GM06990 (cell line): ENCODE measurements around the gene DDX54.

ENCODE experiments used
- DNase-seq: peaks from one replicate; pipeline ENCODE4 v3.0.0-alpha.2; 2011; ENCODE audit not compliant: insufficient read length; ENCODE audit errors: extremely low read depth
- H3K27me3 ChIP-seq: replicated peaks from 2 replicates; pipeline ENCODE4 v1.6.0; 2011; ENCODE audit warnings: low read length; ENCODE audit not compliant: control insufficient read depth, insufficient read depth
- H3K36me3 ChIP-seq: 2 replicates; pipeline ENCODE4 v1.5.1; 2011; ENCODE audit warnings: low read length; ENCODE audit not compliant: control insufficient read depth, insufficient read depth
- H3K4me3 ChIP-seq: replicated peaks from 2 replicates; pipeline ENCODE4 v1.5.1; 2011; ENCODE audit warnings: low read depth, mild to moderate bottlenecking, control low read depth, low read length
- CTCF ChIP-seq: IDR thresholded peaks from 2 replicates; pipeline ENCODE4 v1.5.1; 2011; ENCODE audit warnings: low read length, control low read depth, mild to moderate bottlenecking, inconsistent platforms; ENCODE audit not compliant: insufficient read depth, poor library complexity, severe bottlenecking

DDX54 gene

GRCh38 chr12:113226696-113227568 lies 41.7 kb upstream of the DDX54 start:
- Histone ChIP-seq H3K36me3 (peaks cover 11% of the 10 kb centered on the region), H3K27me3 (no peaks in the 10 kb centered on the region), H3K4me3 (no peak overlapping the region)
- DNase-seq: no peak
- no peak for TF ChIP-seq CTCF

DNA sequence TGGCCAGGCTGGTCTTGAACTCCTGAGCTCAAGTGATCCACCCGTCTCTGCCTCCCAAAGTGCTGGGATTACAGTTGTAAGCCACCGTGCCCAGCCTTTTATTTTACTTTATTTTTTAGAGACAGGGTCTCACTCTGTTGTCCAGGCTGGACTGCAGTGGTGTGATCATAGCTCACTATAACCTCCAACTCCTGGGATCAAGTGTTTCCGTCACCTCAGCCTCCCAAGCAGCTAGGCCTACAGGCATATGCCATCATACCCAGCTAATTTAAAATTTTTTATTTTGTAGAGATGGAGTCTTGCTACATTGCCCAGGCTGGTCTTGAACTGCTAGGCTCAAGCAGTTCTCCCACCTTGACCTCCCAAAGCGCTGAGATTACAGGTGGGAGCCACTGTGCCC lies 39.7 kb upstream of the DDX54 start:
- Histone ChIP-seq H3K36me3 (peaks cover 3% of the 10 kb centered on the region; the same call in 1 of the 2 replicates), H3K4me3 (no peak overlapping the region), H3K27me3 (no peaks in the 10 kb centered on the region)
- TF ChIP-seq CTCF: no peak
- DNase-seq: no peak

DNA sequence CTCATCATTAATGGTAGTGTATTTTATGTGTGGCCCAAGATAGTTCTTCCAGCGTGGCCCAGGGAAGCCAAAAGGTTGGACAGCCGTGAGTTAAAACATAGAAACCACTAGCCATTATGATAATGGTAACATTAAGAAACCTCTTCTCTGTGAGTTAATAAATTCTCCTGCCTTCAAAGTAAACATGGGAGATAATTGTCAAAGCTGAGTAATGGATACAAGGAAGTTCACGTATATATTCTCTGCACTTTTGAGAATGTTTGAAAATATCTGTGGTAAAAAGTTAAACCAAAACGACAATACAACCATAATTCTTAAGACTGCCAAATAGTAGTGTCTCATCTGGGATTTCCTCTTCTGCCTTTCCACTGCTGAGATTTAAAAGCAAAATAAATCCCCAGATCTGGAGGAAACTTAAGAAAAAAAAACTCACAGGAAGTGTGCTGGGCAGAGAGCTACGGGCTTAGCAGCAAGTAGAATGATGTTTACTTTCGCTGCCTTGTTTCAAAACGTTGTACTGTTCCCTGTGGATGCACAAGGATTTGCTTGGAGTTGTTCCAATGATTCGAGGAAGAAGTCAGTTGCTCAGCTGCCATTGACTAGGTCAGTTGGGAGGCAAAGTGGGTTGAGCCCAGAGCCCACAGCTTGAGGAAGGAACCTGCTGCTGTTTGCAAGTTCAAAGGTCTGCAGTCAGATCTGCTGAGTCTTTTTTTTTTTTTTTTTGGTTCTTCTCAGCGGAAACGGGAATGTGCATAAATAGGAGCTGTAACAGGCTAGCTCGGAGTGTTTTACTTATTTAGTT lies 37.7 kb upstream of the DDX54 start:
- no peaks in the 10 kb centered on the region for H3K27me3 ChIP-seq
- no peak for DNase-seq
- H3K36me3 ChIP-seq: 0 out of 2 replicates have a peak, but pooled peaks cover 1% of the 10 kb centered on the region
- peak overlapping the region; percentile 97 for H3K4me3 ChIP-seq
- no peak for TF ChIP-seq CTCF

GRCh38 chr12:113221997-113222729 lies 36.9 kb upstream of the DDX54 start:
- Histone ChIP-seq H3K4me3 (peak overlapping the region; percentile 97), H3K36me3 (0 out of 2 replicates have a peak, but pooled peaks cover 1% of the 10 kb centered on the region), H3K27me3 (no peaks in the 10 kb centered on the region)
- no peak for TF ChIP-seq CTCF
- no peak for DNase-seq

- Histone ChIP-seq H3K36me3 (no peaks in the 10 kb centered on the region), H3K4me3 (peak within 1 kb of the TSS; percentile 97), H3K27me3 (no peaks in the 10 kb centered on the region)
- TF ChIP-seq CTCF: peak; percentile 1
- DNase-seq: peak; percentile 98
These were observed 36.1 kb upstream of the DDX54 start, which contains the start of gene TPCN1 for GRCh38 chr12:113221181-113221996. TPCN1 (plus strand) TSS chr12:113221464; CDS start chr12:113226853, 5,389 bp downstream.
